NAMALWA (cell line): ENCODE measurements around the gene CMTM8.
"Not testable (repeated sequence)": the region's sequence is repeated elsewhere in the genome, so short reads cannot be mapped to it uniquely, and the experiment has no call there.

ENCODE experiments used
- DNase-seq: peaks from one replicate; pipeline ENCODE4 v3.0.0-alpha.2; 2015; ENCODE audit warnings: low spot score

CMTM8 gene

DNA sequence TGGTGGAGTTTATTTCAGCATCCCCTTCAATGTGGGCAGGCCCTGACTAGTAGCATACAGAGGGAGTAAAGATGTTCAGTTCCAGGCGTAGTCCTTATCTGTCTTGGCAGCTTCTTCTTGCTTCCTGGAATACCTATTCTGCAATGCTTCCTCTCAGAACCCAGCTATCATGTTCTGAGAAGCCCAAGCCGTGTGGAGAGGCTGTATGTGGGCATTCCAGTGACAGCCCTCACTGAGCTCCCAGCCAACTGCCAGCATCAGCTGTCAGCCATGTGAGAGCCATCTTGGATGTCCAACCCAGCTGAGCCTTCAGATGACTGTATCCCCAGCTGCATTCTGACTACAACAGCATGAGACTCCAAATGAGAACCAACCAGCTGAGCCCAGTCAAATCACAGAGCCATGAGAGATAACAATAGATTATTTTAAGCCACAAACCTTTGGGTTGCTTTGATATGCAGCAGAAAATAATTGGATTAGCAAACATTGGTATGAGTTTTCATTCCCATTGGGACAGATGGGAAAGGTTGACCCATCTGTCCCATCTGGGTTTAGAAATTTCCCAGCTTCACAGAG is 144.7 kb downstream of the CMTM8 start:
- no peak for DNase-seq

- no peak for DNase-seq
These were observed 146.5 kb downstream of the CMTM8 start for GRCh38 chr3:32384938-32385337.

DNA sequence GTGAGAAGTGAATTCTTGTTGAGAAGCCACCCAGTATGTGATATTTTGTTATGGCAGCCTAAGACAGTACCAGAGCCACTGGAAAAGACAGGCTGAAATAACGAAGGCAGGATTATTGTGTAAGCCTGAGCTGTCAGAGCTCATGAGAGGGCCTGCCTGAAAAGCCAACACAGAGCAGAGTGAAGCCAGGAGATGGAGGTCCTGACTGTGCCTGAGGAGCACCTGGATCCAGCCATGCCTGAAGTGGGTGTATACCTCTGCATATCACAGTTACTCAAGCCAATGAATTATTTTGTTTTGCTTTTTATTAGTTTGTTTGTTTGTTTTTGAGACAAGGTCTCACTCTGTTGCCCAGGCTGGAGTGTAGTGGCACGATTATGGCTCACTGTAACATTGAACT is 149.0 kb downstream of the CMTM8 start:
- peak; percentile 16 for DNase-seq

DNA sequence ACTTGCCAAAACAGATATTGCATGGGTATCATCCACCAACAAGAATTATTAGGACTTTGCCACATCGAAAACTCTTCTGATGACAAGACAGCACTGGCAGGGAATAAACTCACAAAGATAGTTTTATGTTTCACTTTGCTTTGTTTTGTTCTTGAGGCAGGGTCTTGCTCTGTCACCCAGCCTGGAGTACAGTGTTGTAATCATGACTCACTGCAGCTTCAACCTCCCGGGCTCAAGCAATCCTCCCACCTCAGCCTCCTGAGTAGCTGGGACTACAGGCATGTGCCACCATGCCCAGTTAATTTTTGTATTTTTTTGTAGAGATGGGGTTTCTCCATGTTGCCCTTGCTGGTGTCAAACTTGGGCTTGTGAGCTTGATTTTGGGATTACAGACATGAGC is 151.1 kb downstream of the CMTM8 start:
- DNase-seq: not testable (repeated sequence)

DNA sequence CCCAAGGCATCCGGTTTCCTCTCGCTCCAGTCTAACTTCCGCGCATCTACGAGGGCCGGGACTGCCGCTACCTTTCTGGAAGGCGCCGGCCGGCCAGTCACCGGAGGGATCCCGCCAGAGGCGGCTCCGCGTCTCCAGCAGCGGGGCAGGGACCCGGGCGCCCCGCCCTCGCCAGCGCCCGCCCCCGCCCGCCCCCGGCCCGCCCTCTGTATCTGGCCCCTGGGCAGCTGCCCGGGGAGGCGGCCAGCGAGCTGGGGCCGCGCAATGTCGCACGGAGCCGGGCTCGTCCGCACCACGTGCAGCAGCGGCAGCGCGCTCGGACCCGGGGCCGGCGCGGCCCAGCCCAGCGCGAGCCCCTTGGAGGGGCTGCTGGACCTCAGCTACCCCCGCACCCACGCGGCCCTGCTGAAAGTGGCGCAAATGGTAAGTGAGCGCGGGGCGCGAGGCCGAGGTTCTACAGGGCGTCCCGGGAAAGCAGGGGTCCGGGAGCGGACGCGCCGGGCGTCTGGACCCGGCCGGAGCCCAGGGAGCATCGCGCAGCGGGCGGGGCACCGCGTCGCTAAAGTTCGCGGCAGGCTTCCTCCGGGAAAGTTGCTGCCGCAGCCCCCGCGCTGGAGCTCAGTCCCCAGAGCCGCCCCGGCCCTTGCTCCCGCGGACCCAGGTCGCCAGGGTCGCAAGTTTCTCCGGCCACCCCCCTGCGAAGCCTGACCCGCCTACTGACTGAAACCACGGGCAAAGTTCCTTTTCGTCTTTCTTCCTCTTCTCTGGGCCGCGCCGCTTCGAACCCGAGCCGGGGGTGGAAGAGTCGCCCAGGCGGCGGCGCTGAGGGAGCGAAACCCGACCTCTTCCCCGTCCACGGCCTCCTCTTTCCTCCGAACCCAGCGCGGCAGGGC is 153.4 kb downstream of the CMTM8 start, which contains the start of gene CMTM7:
TSS of gene CMTM7 (plus strand) at position 211 of the 893 bp plus-strand sequence. CDS start at position 265, 54 bp downstream.
- no peak for DNase-seq

- DNase-seq: no peak
These were observed 154.2 kb downstream of the CMTM8 start for GRCh38 chr3:32392536-32393302.

GRCh38 chr3:32395496-32395895 is 157.0 kb downstream of the CMTM8 start:
- DNase-seq: no peak

- DNase-seq: no peak
These were observed 159.5 kb downstream of the CMTM8 start for GRCh38 chr3:32397941-32398340.

- DNase-seq: no peak
These were observed 160.1 kb downstream of the CMTM8 start for GRCh38 chr3:32398531-32398930.

DNA sequence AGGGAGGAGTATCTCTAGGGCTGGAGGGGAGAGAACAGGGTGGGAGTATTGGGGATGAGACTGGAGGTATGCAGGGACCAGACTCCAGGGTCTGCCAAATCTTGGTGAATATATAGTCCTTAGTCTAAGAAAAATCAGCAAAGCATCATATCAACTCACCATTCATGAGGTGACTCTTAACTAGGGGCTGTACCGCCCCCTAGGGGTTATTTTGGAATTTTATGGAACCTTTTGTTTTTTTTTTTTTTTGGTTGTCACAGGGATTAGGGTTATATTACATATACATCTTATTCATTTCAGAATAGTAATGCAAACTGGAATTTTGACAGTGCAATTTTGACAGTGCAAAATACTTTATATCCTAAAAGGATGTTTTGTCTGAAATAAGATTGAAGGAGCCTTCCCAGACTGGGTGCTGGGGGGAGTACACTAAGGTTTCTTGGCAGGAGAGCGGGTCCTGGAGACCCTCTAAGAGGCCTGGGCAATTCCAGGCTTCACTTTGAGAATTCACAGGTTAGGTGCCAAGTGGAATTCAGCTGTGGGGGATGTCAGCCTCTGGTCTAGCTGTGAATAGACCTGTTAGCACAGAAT is 160.6 kb downstream of the CMTM8 start:
- DNase-seq: peak; percentile 72

DNA sequence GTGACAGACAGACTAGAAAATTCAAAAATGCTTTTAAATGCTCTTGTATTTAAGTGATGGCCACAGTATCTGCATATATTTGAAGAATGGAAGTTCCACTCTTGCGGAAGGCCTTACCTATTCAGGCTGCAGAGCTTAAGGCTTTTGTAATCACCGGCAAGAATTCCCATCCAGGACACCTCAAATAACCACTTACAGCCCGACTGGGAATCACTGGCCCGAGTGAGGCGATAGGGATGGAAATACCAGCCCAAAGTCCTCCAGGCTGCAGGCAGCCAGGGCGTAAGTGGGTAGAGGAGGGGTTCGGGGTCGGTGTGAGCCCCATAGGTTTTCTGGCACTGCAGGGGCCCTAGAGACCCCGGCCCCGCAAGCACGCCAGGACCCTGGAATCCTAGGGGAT is 162.6 kb downstream of the CMTM8 start:
- DNase-seq: no peak

DNA sequence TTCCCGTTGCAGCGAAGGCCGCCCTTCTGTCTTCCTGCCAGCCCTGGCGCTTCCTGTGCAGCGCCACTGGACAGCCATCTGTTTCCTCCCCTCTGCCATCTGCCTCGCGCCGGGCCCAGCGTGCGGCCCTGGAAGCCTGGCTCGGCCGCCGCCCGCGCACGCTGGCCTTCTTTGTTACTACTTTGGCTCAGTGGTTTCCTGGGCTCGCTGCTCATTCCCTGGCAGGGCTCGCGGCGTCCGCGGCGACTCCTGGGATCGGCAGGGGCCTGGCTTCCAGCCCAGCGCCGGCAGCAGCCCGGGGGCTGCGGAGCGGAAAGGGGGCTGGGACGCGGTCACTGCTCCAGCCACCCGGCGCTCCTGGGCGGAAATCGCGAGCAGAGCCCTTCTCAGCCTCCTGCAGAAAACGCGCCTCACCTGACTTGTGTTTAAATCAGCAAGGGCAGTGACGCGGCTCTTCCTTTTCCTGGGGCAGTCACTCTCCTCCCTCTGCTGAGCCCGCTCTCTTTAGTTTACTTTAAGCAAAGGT is 163.1 kb downstream of the CMTM8 start:
- DNase-seq: no peak

DNA sequence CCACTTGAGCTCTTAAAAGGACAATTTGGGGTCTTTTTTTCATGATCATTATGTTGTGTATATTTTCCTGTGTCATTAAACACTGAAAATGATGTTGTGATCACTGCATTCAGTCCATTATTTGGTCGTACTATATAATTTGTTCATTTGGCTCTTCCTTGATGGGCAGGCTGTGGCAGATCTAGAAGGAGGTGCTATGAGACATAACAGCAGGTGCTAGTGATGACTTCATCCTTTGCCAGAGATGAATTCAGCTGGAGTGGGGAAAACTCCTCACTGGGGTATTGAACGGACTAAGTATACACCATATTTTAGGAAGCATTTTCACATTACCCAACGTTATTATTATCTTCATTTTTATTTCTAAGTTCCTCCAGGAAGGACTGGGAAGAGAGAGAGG is 165.2 kb downstream of the CMTM8 start:
- DNase-seq: no peak

- no peak for DNase-seq
These were observed 166.2 kb downstream of the CMTM8 start for GRCh38 chr3:32404714-32405113.

DNA sequence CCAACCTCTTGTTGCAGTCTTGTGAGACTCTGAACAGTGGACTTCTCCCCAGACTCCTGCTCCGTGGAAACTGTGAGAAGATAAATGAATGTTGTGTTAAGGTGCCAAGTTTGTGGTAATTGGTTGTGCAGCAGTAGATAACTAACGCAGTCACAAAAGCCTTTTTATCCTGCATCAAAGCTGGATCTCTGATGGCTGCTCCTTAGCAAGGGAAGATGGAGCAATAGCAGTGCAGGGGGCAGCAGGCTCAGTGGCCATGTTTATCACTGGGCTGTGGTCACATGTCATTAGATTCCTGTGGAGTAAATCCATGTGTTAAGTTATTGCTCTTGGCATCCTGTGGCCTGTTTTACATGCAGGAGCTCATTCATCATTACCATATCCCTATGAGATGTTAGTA is 166.7 kb downstream of the CMTM8 start:
- no peak for DNase-seq

GRCh38 chr3:32405711-32406323 is 167.3 kb downstream of the CMTM8 start:
- DNase-seq: no peak

- no peak for DNase-seq
These were observed 168.3 kb downstream of the CMTM8 start for GRCh38 chr3:32406486-32407408.

DNA sequence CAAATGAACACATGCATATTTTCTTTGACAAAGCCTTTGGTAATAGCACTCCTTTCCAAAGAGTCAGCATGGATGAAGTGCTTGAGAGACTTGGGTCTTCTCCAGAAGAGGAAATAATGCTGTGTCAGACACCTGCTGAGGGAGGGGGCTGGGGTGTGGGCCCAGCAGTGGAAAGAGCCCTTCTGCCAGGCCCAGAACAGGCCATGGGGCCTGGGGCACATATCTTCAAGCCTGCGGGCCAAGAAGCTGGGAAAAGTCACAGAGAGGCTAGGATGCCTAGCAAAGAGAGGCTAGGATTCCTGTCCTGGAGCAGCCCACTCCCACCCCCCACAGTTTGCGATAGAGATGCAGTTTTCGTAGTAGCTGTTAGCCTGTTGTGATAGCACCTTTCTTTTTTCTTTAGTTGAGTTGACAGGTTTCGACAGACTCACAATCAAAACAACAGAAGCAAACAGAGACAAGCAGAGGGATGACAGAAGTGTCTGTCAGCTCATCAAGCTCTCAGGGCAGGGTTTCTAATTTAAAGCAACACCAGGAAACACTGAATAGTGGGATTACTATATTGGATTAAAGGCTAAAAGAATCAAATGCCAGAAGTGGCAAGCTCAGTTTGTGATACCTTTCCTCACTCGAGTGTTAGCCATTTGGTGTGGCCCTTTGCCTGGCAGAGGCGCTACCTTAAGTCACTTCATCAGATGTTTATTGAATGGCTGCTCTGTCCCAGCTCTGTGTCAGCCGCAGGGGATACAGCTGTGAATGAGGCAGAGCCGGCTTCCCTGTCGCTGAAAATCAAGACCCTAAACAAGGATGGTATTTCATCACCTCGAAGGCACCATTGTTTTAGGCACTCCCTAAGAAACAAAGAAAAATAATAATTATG is 172.1 kb downstream of the CMTM8 start:
- no peak for DNase-seq

GRCh38 chr3:32411442-32411841 is 173.0 kb downstream of the CMTM8 start:
- no peak for DNase-seq

- peak; percentile 50 for DNase-seq
These were observed 174.4 kb downstream of the CMTM8 start for GRCh38 chr3:32412887-32413286.
